ENCODE results near the gene ANKRA2.

- TF ChIP-seq, protein P1, sequence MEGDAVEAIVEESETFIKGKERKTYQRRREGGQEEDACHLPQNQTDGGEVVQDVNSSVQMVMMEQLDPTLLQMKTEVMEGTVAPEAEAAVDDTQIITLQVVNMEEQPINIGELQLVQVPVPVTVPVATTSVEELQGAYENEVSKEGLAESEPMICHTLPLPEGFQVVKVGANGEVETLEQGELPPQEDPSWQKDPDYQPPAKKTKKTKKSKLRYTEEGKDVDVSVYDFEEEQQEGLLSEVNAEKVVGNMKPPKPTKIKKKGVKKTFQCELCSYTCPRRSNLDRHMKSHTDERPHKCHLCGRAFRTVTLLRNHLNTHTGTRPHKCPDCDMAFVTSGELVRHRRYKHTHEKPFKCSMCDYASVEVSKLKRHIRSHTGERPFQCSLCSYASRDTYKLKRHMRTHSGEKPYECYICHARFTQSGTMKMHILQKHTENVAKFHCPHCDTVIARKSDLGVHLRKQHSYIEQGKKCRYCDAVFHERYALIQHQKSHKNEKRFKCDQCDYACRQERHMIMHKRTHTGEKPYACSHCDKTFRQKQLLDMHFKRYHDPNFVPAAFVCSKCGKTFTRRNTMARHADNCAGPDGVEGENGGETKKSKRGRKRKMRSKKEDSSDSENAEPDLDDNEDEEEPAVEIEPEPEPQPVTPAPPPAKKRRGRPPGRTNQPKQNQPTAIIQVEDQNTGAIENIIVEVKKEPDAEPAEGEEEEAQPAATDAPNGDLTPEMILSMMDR (IDR thresholded peaks at IDR 0.05), result no peak
- TF ChIP-seq POLR2A (IDR thresholded peaks at IDR 0.05), result no peak
Observed at GRCh38 chr5:73603998-73604397, 38.6 kb upstream of the ANKRA2 start.

Data from Peyer's patch (tissue), 4 donors.